Stimulated activated CD4-positive, alpha-beta T cell treated with anti-CD3 and anti-CD28 coated beads, Interleukin-15, amount 100 ng/mL, for 48 hours (primary cell): ENCODE results near the gene MDC1.
A peak's percentile ranks its signal among the peaks of the same experiment; 100 is the strongest.

Experiments used
- DNase-seq, 2 donors: peaks; one replicate each; pipeline ENCODE4 v3.0.0-alpha.2; 2020; ENCODE audit warnings: low read depth in 2 of 2

Gene MDC1

GRCh38 chr6:30707281-30707850 is 9.7 kb downstream of the MDC1 start:
- DNase-seq, result no peak

DNA sequence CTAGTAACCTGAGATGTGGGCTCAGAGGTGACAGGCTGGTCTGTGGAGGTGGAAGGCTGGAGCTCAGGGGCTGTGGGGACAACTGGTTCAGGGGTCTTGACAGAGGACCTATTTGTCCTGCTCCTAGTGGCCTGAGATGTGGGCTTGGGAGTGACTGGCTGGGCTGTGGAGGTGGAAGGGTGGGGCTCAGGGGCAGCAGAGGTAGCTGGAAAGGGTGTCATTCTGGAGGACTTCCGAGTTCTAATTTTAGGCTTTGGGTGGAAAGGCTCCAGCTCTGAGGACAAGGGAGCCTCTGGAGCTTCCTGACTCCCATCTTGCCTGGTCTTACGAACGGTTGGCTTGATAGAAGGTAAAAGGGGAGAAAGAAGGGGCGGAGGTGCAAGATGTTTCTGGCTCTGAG is 11.5 kb downstream of the MDC1 start:
- DNase-seq, result no peak

- no peak for DNase-seq
These were observed 13.3 kb downstream of the MDC1 start for GRCh38 chr6:30703821-30704220.

DNA sequence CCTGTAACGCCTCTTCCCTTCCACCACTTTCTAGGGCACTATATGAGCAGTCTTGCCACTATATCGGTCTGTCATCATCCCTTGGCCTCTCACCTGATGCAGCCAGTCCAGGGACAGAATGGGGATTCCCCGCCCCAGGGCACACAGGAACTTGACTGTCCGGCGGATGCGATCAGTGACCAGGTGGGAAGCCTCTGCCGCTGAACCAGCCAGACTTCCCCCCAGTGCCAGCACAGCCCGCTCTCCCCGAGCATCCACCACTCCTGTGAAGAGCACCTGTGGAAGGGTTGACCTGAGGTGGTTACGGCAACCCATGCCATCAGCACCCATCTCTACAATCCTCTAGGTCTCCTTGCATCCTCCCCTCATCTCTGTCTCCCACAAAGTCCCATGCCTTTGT is 14.1 kb downstream of the MDC1 start:
- DNase-seq, result no peak

GRCh38 chr6:30700340-30700739 is 16.7 kb downstream of the MDC1 start:
- no peak for DNase-seq

DNA sequence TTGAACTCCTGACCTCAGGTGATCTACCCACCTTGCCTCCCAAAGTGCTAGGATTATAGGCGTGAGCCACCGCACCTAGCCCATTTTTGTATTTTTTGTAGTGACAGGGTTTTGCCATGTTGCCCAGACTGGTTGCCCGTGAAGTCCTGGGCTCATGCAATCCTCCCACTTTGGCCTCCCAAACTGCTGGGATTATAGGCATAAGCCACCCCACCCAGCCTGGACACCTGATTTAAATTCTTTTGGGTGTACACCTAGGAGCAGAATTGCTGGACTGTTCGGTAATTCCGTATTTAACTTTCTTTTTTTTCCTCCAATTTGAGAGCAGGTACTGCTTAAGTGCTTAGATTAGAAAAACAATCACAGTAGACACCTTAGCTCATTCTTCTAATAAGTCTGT is 20.6 kb downstream of the MDC1 start:
- DNase-seq, result no peak

DNA sequence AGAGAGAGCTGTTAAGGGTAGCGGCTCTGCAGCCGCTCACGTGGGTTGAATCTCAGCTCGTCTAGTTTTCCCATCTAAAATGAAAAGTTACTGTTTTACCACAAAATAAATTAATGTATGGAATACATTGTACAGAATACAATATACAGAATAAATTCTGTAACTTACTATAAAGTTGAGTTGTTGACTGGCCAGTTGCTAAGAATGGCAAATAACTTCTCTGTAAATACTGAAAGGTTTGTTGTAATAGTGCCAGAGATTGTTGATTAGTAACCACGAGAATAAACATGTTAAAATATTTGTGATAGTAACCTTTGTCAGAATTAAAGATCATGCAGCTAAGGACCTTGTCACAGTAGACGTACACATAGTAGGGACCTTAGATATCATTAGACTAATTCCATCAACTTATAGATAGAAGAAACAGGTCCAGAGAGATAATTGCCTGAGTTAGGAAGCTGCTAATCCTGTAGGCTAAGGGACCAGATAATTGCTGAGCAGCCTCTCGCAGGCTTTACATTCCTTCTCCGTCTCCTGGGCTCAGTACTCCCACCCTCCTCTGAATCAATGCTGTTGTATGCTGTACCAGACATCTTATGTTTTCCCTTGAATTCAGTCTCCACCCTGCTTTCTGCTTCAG is 25.8 kb downstream of the MDC1 start:
- no peak for DNase-seq

- DNase-seq, result peak; percentile 38 to 74
These were observed 26.5 kb downstream of the MDC1 start, which contains the start of gene NRM for GRCh38 chr6:30690403-30691207. Gene NRM (minus strand): TSS chr6:30690984. CDS start chr6:30690974, 10 bp downstream.

DNA sequence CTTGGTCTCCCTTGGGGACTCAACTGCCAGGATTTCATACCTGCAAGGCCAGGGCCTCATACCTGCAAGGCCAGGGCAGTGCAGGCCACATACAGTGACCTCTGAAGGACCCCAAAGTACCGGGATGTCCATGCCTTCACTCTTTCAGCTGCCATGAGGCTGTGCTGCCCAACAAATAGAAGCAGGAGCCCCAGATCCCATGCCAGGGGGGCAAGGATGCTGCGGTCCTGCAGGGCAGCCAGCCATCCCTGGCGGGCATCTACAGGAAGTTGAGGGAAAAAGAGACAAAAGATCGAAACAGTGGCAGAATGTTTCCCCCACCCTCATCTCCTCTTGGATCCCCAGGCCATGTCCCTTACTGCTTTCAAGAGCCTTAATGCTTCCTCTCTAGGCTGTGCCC is 27.1 kb downstream of the MDC1 start:
- DNase-seq, result no peak

DNA sequence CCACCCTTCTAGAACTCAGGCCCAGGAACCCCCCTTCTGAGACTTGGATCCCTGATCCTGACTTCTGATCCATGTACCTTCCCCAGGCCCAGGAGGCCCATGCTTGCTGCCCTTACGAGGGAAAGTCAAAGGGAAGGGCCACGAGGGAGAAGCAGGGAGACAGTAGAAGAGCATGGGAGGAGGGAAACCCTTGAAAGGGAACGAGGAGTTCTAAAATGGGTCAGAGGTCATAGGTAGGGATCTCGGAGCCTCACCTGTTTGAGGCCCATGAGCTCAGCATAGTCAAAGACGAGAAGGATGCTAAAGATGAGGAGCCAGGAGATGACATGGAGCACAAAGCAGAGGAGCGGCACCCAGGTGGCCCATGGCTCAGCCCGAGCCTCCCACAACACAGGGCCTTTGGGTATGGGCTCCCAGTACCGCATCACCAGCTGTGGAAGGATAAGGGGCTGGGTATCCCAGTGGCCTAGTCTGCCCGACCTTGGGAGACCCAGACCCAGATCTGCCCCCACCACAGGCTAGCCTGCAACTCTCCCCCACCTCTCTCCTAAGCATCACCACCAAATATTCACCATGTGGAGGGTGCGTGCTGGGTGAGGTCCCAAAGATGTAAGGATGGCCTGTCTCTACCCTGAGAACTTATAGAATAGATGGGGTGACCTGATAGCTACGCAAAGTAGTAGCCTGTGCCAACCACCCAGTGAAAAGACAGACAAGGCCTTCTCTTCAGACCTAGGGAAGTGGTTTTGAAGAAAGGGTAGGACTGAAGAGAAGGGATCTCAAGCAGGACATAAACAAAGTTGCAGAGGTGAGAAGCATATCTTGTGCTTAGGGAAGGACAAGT is 27.8 kb downstream of the MDC1 start:
- DNase-seq, result no peak

DNA sequence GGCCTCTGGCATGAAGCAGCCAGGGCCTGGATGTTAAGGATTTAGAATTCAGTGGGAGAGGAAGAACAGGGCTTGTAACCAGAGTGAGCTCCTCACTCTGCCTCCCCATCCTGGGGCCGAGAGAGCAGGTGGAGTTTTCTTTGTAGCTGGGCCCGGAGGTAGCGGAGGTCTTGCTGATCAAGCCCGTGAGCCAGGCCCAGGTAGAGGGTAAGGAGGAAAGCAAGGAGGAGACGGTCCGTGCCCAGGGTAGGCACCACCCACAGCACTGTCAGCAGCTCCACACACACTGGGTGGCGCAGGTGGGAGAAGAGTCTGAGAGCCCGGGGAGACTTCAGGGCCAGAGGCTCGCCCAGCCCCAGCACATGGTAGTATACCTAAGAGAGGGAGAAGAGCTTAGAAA is 28.5 kb downstream of the MDC1 start:
- DNase-seq, result no peak

DNA sequence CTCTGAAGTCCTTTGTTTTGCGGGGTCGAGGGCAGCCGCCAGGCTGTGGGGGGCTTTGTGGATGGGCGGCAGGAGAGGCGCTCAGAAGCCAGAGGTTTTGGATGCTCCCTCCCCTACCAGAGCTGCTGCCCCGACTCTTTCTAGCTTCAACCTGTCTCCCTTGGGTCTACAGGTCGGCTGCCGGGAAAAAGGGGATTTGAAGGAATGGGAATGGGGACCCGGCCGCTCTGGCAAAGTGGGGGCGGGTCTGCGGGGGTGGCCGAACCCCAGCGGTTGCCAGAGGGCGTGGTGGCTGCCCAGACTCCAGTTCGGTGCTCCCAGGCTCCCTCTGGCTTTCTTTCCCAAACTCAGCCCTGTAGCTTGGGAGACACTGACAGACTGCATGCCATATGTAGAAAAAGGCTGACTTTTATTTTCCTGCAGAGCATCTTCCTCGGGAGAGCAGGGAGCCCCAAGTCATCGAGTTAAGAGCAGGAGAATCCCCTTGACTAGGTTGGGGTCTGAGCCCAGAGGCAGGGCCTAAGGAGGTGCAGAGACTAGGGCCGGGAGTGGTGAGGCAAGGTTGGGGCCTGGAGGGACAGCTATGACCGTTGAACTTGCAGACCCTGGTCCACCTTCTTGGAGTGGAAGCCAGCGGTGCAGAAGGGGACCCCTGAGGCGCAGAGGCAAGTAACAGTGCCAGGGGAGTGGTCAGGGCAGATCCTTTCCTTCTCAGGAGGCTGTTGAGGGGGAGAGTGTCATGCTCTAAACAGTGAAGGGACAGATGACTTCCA is 29.2 kb downstream of the MDC1 start:
- DNase-seq, result no peak

GRCh38 chr6:30686908-30687658 is 30.0 kb downstream of the MDC1 start:
- DNase-seq, result peak; percentile 76 to 80

- peak; percentile 69 to 83 for DNase-seq
These were observed 30.8 kb downstream of the MDC1 start, which contains the start of gene PPP1R18 for GRCh38 chr6:30686009-30686907. Gene PPP1R18 (minus strand): TSS chr6:30686645. CDS start chr6:30686018, 627 bp downstream.

DNA sequence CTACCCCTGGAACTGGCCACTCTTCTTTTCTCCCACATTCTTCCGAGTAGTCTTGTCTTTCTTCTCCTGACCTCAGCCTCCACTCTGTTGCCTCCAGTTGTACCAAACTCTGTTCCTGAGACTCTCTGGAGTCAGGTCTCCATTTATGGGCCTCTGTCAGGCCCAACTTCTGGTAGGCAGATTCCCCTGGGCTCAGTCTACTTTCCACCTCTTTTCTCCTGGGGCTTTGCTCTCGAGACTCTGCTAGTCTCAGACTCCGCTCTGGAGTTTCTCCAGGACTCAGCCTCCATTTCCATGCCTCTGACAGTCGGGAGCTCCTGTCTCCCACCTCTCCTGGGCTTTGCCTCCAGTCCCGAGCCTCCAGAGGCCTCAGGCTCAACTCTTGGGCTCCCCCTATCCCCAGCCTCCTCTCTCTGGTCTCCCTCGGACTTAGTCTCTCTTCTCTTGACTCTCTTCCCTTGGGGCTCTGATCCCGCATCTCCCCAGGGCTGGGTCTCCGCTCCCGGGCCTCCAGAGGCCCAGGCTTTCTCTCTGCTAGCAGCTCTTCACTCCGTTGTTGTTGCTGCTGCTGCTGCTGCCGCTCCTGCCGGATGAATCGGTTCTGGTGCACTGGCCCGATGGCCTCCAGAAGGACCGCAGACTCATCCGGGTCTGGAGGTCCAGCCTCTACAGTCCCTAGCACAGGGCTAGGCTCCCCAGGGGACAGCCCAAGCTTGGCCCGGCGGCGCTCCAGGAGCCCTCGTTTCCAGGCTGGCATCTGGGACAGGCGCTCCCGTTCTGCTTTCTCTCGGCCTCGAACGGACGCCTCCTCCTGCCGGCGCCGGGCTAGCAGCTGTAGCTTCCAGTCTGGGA is 31.7 kb downstream of the MDC1 start:
- no peak for DNase-seq

GRCh38 chr6:30684386-30685156 is 32.5 kb downstream of the MDC1 start:
- peak in 1 of 2 donors; percentile 24 for DNase-seq

DNA sequence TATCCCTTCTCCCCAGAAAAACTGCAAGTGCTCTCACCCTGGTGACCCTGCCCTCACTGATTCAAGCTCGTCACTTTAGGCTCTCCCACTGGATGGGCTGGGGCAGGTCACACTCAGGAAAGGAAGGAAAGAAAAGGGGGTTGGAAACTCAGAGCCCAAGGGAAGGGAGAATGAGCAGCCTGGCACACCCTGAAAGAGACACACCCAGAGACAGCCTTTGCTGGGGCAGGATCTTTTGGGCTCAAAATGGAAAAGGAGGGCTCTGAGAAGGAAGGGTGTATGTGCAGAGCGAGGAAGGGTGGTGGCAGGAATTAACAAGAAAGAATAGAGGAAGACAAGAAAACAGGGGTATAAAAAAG is 33.1 kb downstream of the MDC1 start:
- no peak for DNase-seq
